T47D (cell line): ENCODE results near the gene FCHSD2.

Source experiments
- DNase-seq, 2 experiments: peaks; one replicate each; pipeline versions ENCODE4 v3.0.0 to v3.0.0-alpha.2; 2011 to 2012; ENCODE audit warnings: low read depth in 1 of 2, low spot score in 1 of 2
- JUND ChIP-seq: IDR thresholded peaks from 2 replicates; pipeline ENCODE4 v1.6.1; 2012; ENCODE audit warnings: low read depth
- in situ Hi-C: cut with HindIII; loops from 2 replicates; pipeline ENCODE4 v1.10.0; 2016; ENCODE audit warnings: low sequenced_read_pairs, low pct_unique_long_range_greater_than_20kb

Gene FCHSD2

DNA sequence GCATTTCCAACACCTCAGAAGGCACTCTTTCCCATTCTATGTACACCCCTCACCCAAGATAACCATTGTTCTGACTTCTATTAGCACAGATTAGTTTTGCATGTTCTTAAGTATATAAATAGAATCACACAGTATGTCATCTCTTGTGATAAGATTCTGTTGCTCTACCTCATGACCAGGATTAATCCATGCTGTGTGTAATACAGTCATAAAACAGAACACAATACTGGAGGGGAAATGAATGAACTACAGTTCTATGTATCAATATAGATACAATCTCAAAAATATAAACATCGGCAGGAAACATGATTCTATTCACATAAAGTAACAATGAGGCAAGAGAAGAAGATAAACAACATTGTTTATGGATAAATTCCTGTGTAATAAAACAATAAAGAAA lies 176.4 kb downstream of the FCHSD2 start:
- no peak for TF ChIP-seq JUND
- DNase-seq: no peak
- in situ Hi-C loops: no loop called here

DNA sequence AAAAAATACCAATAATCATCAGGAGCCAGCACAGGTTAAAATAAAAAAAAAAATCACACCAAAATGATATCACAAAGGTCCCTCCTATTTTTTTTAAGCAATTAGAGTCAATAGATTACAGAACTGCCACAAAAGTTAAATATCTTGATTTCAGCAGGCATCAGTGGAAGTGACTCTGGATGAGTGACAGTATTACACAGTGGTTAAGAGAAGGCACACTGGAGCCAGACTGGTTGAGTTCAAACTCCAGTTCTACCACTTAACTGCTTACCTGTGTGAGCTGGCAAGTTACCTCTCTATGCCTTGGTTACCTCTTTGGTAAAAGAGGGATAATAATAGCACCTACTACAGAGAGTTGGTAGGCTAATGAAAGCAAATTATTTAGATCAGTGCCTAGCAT lies 179.4 kb downstream of the FCHSD2 start:
- TF ChIP-seq JUND: no peak
- DNase-seq: no peak
- in situ Hi-C loops: no loop called here

DNA sequence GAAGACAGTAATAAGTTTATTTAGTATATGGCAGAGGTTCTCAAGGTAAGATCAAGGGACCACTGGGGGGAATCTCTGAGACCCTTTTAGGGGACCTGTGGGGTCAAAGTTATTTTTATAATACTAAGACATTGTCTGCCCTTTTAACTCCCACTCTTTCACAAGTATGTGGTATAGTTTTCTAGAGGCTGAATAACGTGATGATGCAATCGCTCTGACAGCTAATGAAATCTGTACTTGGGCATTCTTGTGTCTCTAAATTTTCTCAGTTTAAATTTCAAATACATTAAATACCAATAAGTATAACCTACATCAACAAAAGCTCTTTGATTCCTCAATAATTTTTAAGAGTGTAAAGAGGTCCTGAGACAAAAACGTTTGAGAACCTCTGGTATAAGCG lies 180.0 kb downstream of the FCHSD2 start:
- no peak for TF ChIP-seq JUND
- DNase-seq: no peak
- in situ Hi-C loops: no loop called here

DNA sequence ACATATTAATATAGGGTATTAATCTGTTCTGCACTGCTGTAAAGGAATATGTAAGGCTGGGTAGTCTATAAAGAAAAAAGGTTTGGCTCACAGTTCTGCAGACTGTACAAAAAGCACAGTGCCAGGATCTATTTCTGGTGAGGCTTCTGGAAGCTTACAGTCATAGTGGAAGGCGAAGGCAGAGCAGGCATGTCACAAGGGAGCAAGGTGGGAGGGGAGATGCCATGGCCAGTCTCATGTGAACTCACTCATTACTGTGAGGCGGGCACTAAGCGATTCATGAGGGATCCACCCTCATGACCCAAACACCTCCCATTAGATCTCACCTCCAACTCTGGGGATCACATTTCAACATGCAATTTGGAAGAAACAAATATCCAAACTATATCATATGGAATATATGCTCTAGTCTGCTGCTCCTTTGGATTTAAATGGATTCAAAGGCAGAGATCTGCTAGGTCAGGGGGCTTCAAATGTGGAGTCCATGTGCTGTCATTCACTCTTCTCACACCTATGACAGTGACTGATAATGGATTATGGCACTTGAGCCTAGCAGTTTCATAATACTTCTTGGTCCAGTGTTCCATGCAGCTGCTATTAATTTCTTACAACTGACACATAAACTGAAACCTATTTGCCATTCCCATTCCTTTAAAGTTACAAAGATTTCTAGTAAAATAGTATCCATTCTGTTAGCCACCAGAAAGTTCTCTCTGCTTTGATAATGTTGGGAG lies 182.0 kb downstream of the FCHSD2 start:
- in situ Hi-C loops: no loop called here
- TF ChIP-seq JUND: no peak
- no peak for DNase-seq

DNA sequence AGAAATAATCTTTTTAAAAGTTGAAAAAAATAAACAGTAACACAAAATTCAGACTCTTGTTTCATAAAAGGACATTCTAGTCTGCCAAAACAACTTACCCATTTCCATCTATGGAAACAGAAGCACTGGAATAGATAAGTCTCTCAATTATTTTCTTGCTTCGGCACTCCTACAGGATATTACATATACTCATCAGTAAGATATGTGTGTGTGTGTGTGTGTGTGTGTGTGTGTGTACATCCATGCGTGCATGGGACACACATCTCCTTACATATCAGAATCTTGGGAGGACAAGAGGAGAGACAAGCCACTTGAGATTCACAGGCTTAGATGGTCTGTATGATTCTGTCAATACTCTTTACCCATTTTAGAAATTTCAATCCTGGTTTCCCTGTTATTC lies 183.3 kb downstream of the FCHSD2 start:
- no peak for TF ChIP-seq JUND
- in situ Hi-C loops: no loop called here
- no peak for DNase-seq

DNA sequence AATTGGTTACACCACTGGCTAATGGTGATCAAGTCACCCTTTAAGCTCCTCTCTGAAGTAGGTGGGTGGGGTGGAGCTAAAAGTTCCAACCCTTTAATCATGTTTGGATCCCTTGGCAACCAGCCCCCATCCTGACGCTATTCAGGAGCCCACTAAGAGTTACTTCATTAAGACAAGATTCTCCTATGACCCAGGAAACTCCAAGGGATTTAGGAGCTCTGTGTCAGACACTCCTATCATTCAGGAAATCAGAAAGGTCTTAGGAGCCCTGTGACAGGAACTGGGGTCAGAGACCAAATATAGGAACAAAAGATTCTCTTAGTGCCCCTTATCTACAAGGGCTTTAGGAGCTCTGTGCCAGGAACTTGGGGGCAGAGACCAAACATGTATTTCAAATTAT lies 186.7 kb downstream of the FCHSD2 start:
- no peak for TF ChIP-seq JUND
- in situ Hi-C loops: no loop called here
- no peak for DNase-seq

DNA sequence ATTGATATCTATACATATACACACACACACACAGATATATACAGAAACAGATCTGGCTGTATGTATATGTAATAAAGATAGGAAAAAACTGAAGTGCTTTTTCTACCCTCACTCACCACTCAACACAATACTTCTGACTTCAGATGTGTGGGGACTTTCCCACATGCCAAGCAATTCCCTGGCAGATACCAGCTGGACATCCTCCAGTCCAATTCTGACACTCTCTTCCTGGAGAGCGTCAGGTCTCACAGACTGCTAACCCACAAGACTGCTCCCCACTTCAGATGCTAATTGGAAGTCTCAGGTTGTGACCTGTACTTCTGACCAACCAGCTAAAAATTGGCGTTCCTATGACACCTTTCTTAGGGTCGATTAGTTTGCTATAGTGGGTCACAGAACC lies 187.3 kb downstream of the FCHSD2 start:
- TF ChIP-seq JUND: no peak
- in situ Hi-C loops: no loop called here
- DNase-seq: no peak

DNA sequence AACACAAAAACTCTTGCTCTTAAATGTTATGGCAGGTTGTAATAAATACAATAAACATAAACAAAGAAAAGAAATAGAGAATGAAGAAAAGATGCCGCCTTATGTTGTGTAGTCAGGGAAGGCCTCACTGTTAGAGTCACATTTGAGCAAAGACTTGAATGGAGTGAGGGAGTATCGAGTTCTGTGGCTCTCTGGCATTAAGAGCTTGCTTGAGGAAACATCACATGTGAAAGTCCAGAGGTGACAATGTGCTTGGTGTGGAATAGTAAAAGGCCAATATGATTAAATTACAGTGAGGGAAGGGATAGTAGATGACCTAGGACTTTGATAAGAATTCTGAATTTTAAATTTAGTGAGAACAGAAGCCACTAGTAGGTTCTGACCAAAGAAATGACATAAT lies 188.5 kb downstream of the FCHSD2 start:
- in situ Hi-C loops: no loop called here
- no peak for TF ChIP-seq JUND

DNA sequence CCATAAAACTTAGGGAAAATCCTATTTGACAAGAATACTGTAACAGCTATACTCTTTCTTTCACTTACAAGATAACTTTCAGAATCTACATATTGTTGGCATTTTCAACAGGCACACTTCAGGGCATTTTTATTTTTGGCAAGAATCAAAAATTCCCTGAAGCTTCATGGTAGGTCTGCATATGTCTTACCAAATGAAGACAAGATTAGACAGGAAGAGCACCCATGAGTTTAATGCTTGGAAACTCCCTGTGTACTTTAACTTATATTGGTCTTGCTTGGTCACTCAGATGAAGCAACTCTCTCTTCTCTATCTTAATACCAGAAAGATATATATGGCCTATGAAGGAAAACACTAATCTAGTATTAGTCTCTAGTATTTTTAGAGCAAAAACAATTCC lies 190.2 kb downstream of the FCHSD2 start:
- in situ Hi-C loops: no loop called here

More for the DNA sequence above, 188.5 kb downstream of the FCHSD2 start:
- DNase-seq: no peak

DNA sequence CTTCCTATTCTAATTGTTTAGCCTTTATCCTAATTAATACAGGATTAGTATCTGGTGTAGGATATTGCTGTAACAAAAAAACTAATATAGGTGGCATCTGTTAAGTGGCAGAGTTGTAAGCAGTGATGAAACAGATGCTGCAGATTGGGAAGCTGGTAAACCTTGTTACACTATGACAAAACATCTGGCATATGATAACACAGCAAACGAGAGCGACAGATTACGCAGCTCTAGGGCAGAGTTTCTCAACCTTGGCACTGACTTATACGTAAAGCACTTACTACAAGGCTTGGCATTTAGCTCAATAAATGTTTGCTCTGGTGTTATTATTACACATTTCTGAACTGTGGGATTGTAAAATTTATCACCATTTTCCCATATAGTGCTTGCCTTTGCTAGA lies 190.9 kb downstream of the FCHSD2 start:
- peak in 1 of 2 experiments; percentile 12 for DNase-seq
- in situ Hi-C loops: no loop called here
- TF ChIP-seq JUND: no peak

More for the DNA sequence above, 190.2 kb downstream of the FCHSD2 start:
- TF ChIP-seq JUND: no peak
- DNase-seq: no peak

DNA sequence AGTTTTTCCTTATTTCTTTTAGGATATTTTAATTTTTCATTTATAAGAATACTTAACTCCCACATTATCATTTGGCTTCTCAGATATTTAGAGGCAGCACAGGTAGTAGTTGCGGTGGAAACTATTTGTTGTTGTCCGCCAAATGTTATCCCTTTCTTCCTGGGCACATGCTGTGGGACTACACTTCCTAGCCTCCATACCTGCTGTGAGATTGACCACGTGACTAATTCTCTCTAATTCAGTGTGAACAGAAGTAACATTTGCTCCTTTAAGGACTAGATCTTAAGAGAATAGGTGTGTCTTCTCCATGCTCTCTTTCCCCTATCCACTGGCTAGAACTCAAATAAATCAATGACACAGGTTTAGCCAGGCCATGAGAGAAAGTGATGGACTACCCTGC lies 191.4 kb downstream of the FCHSD2 start:
- in situ Hi-C loops: no loop called here
- no peak for TF ChIP-seq JUND
- no peak for DNase-seq

DNA sequence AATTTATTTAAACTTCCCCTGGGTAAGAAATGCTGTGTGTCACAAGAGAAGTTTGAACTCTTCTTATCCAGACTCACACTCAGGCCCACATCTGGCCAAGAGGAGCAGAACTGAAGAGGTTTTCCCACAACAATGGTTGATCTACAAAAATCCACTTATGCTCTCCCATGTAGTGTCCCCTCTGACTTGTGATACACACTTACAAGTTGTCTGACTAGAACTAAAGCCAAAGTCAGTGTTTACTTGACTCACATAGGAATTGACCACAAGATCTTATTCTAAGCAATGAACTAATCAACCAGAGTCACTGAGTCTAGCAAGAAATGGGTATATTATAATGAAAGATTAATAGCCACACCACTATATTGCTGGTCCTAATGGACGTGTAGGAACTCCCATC lies 194.9 kb downstream of the FCHSD2 start:
- in situ Hi-C loops: no loop called here
- no peak for DNase-seq
- no peak for TF ChIP-seq JUND

DNA sequence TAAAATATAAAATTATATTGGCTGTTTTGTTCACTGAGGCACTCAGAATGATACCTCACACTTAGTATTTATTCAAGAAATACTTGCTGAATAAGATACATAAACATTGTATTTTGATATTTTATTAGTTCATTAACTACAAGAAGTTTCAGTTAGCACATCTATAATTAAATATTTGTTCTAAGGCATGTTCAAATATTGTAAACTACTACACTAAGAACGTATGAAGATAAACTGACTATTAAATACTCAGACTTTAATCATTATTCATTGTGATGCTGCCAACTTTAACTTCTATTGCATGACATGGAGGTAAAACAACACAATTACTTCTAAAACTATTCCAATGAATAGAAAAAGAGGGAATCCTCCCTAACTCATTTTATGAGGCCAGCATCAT lies 198.5 kb downstream of the FCHSD2 start:
- TF ChIP-seq JUND: no peak
- in situ Hi-C loops: no loop called here
- DNase-seq: no peak

DNA sequence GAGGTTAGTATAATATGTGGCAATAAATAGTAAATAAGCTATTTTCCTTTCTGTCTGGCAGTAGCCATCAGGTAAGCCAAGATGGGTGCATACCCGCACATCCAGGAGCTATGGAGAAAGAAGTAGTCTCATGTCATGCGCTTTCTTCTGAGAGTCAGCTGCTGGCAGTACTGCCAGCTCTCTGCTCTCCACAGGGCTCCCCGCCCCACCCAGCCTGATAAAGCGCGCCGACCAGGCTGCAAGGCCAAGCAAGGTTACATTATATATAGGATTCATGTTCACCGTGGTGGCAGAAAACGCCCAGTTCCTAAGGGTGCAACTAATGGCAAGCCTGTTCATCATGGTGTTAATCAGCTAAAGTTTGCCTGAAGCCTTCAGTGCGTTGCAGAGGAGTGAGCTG lies 201.7 kb downstream of the FCHSD2 start:
- in situ Hi-C loops: no loop called here
- TF ChIP-seq JUND: no peak
- DNase-seq: no peak

DNA sequence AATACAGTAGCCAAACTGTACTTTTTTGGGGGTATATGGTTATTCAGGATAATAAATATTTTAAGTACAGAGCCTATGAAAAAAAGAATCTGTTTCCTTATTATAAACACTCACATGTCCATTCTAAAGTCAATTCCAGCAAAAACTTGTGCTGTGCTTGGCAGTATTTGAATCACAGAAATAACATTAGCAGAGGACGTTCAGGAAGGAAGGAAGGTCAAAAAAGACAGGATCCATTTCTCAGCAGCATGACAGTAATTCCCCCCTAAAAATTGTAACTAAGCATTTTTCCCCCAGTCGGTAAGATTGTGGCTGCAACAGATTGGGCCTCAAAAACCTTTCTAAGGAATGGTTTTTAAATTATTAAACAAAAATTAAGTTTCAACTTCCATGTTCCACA lies 203.1 kb downstream of the FCHSD2 start:
- no peak for TF ChIP-seq JUND
- DNase-seq: no peak
- in situ Hi-C loops: no loop called here
